H1 (cell line): ENCODE measurements around the gene SMG9. TPM values are rescaled to one million over a fixed set of nuclear protein-coding genes. Genes with fewer than 3 reads are reported as not detected.

Experiments used
- CTCF ChIA-PET: fragments of 300-600 bp; sonication (Branson Sonifier 250); formaldehyde crosslinking; loops from one replicate; lab custom pipeline; 2021; ENCODE audit not compliant: partially characterized antibody; lab: Charles Lee
- POLR2A ChIA-PET: fragments of 300-600 bp; sonication (Branson Sonifier 250); formaldehyde crosslinking; loops from one replicate; lab custom pipeline; 2021; ENCODE audit warnings: inconsistent platforms; ENCODE audit not compliant: partially characterized antibody; lab: Charles Lee
- DNase-seq, 2 experiments: peaks; one replicate each; pipeline versions ENCODE4 v3.0.0 to v3.0.0-alpha.2; 2010 to 2022; ENCODE audit warnings: low spot score in 2 of 2, low read depth in 1 of 2, mixed read lengths in 1 of 2
- FAIRE-seq: peaks from 2 replicates; lab custom pipeline; 2011; peaks lifted over from hg19 to GRCh38; lab: Jason Lieb, UNC
- H2AFZ ChIP-seq: 2 replicates; pipeline ENCODE4 v1.8.1; 2012; ENCODE audit warnings: low read length, inconsistent platforms
- H2AK5ac ChIP-seq: 2 replicates; pipeline ENCODE4 v1.6.1; 2013; ENCODE audit warnings: low read depth, low read length
- H2BK120ac ChIP-seq: replicated peaks from 2 replicates; pipeline ENCODE3; 2013; ENCODE audit warnings: low read depth, low read length, inconsistent platforms
- H2BK12ac ChIP-seq: 2 replicates; pipeline ENCODE4 v1.6.1; 2013; ENCODE audit warnings: low read depth, low read length
- H2BK15ac ChIP-seq: 2 replicates; pipeline ENCODE4 v1.6.1; 2013; ENCODE audit warnings: low read length
- H2BK20ac ChIP-seq: 2 replicates; pipeline ENCODE4 v1.6.1; 2013; ENCODE audit warnings: low read length
- H2BK5ac ChIP-seq: 2 replicates; pipeline ENCODE4 v1.6.1; 2013; ENCODE audit warnings: low read depth, low read length
- H3K14ac ChIP-seq: 2 replicates; pipeline ENCODE4 v1.6.1; 2013; ENCODE audit warnings: inconsistent platforms; ENCODE audit not compliant: insufficient read length
- H3K18ac ChIP-seq: 2 replicates; pipeline ENCODE4 v1.6.1; 2013; ENCODE audit warnings: low read length; ENCODE audit errors: extremely low read depth
- H3K23ac ChIP-seq: 2 replicates; pipeline ENCODE4 v1.6.1; 2013; ENCODE audit warnings: inconsistent platforms; ENCODE audit not compliant: insufficient read length
- H3K23me2 ChIP-seq: 2 replicates; pipeline ENCODE4 v1.6.1; 2013; ENCODE audit warnings: low read depth, low read length
- H3K27ac ChIP-seq: 2 replicates; pipeline ENCODE4 v1.6.1; 2011; ENCODE audit warnings: low read depth, low read length, inconsistent platforms
- H3K27me3 ChIP-seq, 4 experiments: replicated peaks in 1 of 4; 1 replicate in 1 of 4; 2 replicates in 3 of 4; pipeline versions ENCODE4 v1.6.1 to v1.8.1; 2011 to 2013; ENCODE audit warnings: low read length in 3 of 4, mild to moderate bottlenecking in 3 of 4, inconsistent platforms in 2 of 4, mixed read lengths in 2 of 4, moderate library complexity in 1 of 4; ENCODE audit not compliant: control insufficient read depth in 3 of 4, insufficient read depth in 3 of 4; ENCODE audit errors: extremely low read depth in 1 of 4
- H3K36me3 ChIP-seq, 4 experiments: 2 replicates each; pipeline versions ENCODE4 v1.6.1 to v1.8.1; 2011 to 2013; ENCODE audit warnings: mild to moderate bottlenecking in 4 of 4, low read length in 3 of 4, moderate library complexity in 2 of 4, control low read depth in 1 of 4, inconsistent platforms in 1 of 4; ENCODE audit not compliant: insufficient read depth in 4 of 4, control insufficient read depth in 2 of 4
- H3K4ac ChIP-seq: replicated peaks from 2 replicates; pipeline ENCODE3; 2013; ENCODE audit warnings: low read length, low read depth, mixed read lengths, inconsistent platforms; ENCODE audit not compliant: insufficient read length
- H3K4me1 ChIP-seq, 4 experiments: replicated peaks in 1 of 4; 1 replicate in 1 of 4; 2 replicates in 3 of 4; pipeline versions ENCODE4 v1.6.1 to v1.8.1; 2011 to 2013; ENCODE audit warnings: low read length in 3 of 4, inconsistent platforms in 2 of 4, mixed read lengths in 1 of 4; ENCODE audit not compliant: insufficient read depth in 4 of 4, control insufficient read depth in 3 of 4
- H3K4me2 ChIP-seq, 2 experiments: 2 replicates each; pipeline versions ENCODE4 v1.6.1 to v1.8.1; 2011 to 2013; ENCODE audit warnings: low read depth in 2 of 2, low read length in 2 of 2, control low read depth in 1 of 2, inconsistent platforms in 1 of 2, mild to moderate bottlenecking in 1 of 2; ENCODE audit not compliant: insufficient read depth in 1 of 2
- H3K4me3 ChIP-seq, 4 experiments: fragments of 200-600, 300-600 bp in 1 of 4; sonication (generic), shearing (Covaris generic), sonication (Bioruptor Twin) in 1 of 4; 2 replicates each; pipeline versions ENCODE4 v1.5.1 to v1.8.1; 2011 to 2016; ENCODE audit warnings: low read length in 4 of 4, low read depth in 3 of 4, control low read depth in 2 of 4, inconsistent platforms in 2 of 4, mild to moderate bottlenecking in 2 of 4, mixed read lengths in 1 of 4, moderate library complexity in 1 of 4; ENCODE audit not compliant: insufficient read depth in 2 of 4; ENCODE audit errors: extremely low read depth in 1 of 4
- H3K56ac ChIP-seq: replicated peaks from 2 replicates; pipeline ENCODE3; 2013; ENCODE audit warnings: low read depth, mild to moderate bottlenecking, mixed read lengths, low read length, inconsistent platforms; ENCODE audit not compliant: insufficient read length
- H3K79me1 ChIP-seq: 2 replicates; pipeline ENCODE4 v1.6.1; 2013; ENCODE audit warnings: low read depth, low read length, control low read depth
- H3K79me2 ChIP-seq, 2 experiments: 2 replicates each; pipeline versions ENCODE4 v1.6.1 to v1.8.1; 2012 to 2013; ENCODE audit warnings: low read length in 2 of 2, mild to moderate bottlenecking in 2 of 2, inconsistent platforms in 1 of 2; ENCODE audit not compliant: insufficient read depth in 2 of 2, control insufficient read depth in 1 of 2
- H3K9ac ChIP-seq, 4 experiments: replicated peaks in 1 of 4; 1 replicate in 1 of 4; 2 replicates in 3 of 4; pipeline versions ENCODE4 v1.6.1 to v1.8.1; 2011 to 2013; ENCODE audit warnings: low read depth in 3 of 4, low read length in 3 of 4, control low read depth in 2 of 4, mild to moderate bottlenecking in 2 of 4, moderate library complexity in 2 of 4, inconsistent platforms in 1 of 4; ENCODE audit errors: extremely low read depth in 1 of 4
- H3K9me3 ChIP-seq, 2 experiments: 2 replicates each; pipeline versions ENCODE4 v1.6.1 to v1.8.1; 2012 to 2013; ENCODE audit warnings: mild to moderate bottlenecking in 2 of 2, moderate library complexity in 2 of 2, control low read depth in 1 of 2, inconsistent platforms in 1 of 2, low read depth in 1 of 2, low read length in 1 of 2, mixed read lengths in 1 of 2; ENCODE audit not compliant: insufficient read depth in 2 of 2
- H4K20me1 ChIP-seq, 2 experiments: replicated peaks in 1 of 2; 2 replicates each; pipeline versions ENCODE3 to v1.8.1; 2011 to 2013; ENCODE audit warnings: inconsistent platforms in 2 of 2, low read length in 2 of 2, mild to moderate bottlenecking in 1 of 2; ENCODE audit not compliant: insufficient read depth in 2 of 2, control insufficient read depth in 1 of 2
- H4K5ac ChIP-seq: 2 replicates; pipeline ENCODE4 v1.6.1; 2013; ENCODE audit warnings: low read length, low read depth, mixed read lengths, inconsistent platforms; ENCODE audit not compliant: insufficient read length
- H4K8ac ChIP-seq: 2 replicates; pipeline ENCODE4 v1.8.0; 2013; ENCODE audit warnings: mild to moderate bottlenecking, moderate library complexity, low read length, inconsistent platforms; ENCODE audit not compliant: insufficient read depth; ENCODE audit errors: extremely low read depth
- H4K91ac ChIP-seq: replicated peaks from 2 replicates; pipeline ENCODE3; 2013; ENCODE audit warnings: low read length, mixed read lengths, inconsistent platforms; ENCODE audit not compliant: insufficient read length
- ASH2L ChIP-seq: fragments of 200-600, 300-600 bp; sonication (generic); IDR thresholded peaks from one replicate; pipeline ENCODE4 v1.7.1; 2017; ENCODE audit warnings: low read length
- GABPA ChIP-seq: IDR thresholded peaks from 2 replicates; pipeline ENCODE4 v1.6.1; 2011; ENCODE audit warnings: mild to moderate bottlenecking, low read length, moderate library complexity, borderline replicate concordance; ENCODE audit not compliant: insufficient read depth
- JUN ChIP-seq: IDR thresholded peaks from 2 replicates; pipeline ENCODE4 v1.6.1; 2011; ENCODE audit warnings: low read depth, mild to moderate bottlenecking, improper control_type of control experiment, low read length
- KDM1A ChIP-seq: fragments of 200-600, 300-600 bp; sonication (generic); IDR thresholded peaks from 2 replicates; pipeline ENCODE4 v1.7.1; 2016; ENCODE audit warnings: mild to moderate bottlenecking, low read length, borderline replicate concordance
- KDM4A ChIP-seq: IDR thresholded peaks from one replicate; pipeline ENCODE4 v1.7.1; 2012; ENCODE audit warnings: low read depth, mild to moderate bottlenecking, moderate library complexity, low read length, inconsistent platforms; ENCODE audit not compliant: severe bottlenecking
- SAP30 ChIP-seq: fragments of 300-600 bp; sonication (generic); IDR thresholded peaks from 2 replicates; pipeline ENCODE4 v1.7.1; 2012; ENCODE audit warnings: low read length, moderate library complexity, mild to moderate bottlenecking, inconsistent platforms; ENCODE audit not compliant: insufficient read depth, insufficient replicate concordance
- SIN3A ChIP-seq, 2 experiments: IDR thresholded peaks in 1 of 2; conservative IDR thresholded peaks in 1 of 2; 2 replicates each; pipeline ENCODE4 v1.6.1; 2011 to 2012; ENCODE audit warnings: low read length in 2 of 2, improper control_type of control experiment in 1 of 2, low read depth in 1 of 2, mild to moderate bottlenecking in 1 of 2
- SIX5 ChIP-seq: IDR thresholded peaks from 2 replicates; pipeline ENCODE4 v1.6.1; 2011; ENCODE audit warnings: mild to moderate bottlenecking, low read depth, low read length
- TAF1 ChIP-seq: IDR thresholded peaks from 2 replicates; pipeline ENCODE4 v1.6.1; 2011; ENCODE audit warnings: mild to moderate bottlenecking, low read depth, low read length
- ZNF274 ChIP-seq: IDR thresholded peaks from 2 replicates; pipeline ENCODE4 v1.7.0; 2012; ENCODE audit warnings: low read length, borderline replicate concordance; ENCODE audit errors: extremely low read depth
- WGBS, 2 experiments: shearing (Covaris generic) in 1 of 2; methylation state at CpG; one replicate each; pipeline versions ENCODE4 v1.1.6 to v1.1.7; 2013 to 2015; ENCODE audit warnings: low lambda C conversion rate in 2 of 2, mixed read lengths in 2 of 2, inconsistent platforms in 1 of 2, low coverage in 1 of 2, missing lambda C conversion rate in 1 of 2; ENCODE audit not compliant: insufficient replicate concordance in 2 of 2, insufficient coverage in 1 of 2, insufficient read length in 1 of 2; ENCODE audit errors: extremely low coverage in 1 of 2, missing lambda C conversion rate in 1 of 2; 5-methylcytosine and 5-hydroxymethylcytosine counted together
- polyA plus RNA-seq, 7 experiments: library from polyadenylated mRNA; depleted of rRNA in 3 of 7; stranded (reverse) in 5 of 7; unstranded in 2 of 7; fragments of >200 nt in 5 of 7; fragments of 200-250 nt in 2 of 7; gene quantifications; 1 replicate in 5 of 7; 2 replicates in 1 of 7; 4 replicates in 1 of 7; pipeline versions ENCODE4 v1.2.1 to v1.2.3, GENCODE V29; 2011 to 2013; ENCODE audit warnings: missing spikeins in 2 of 7, mixed read lengths in 2 of 7
- total RNA-seq: library from RNA; stranded (reverse); fragmentation: NEBNext Ultra II Directional; extraction: Animal tissue kit (Norgen Biotek cat#: 25700); gene quantifications from 2 replicates; pipeline ENCODE4 v1.2.1, GENCODE V29; 2021

SMG9 gene
- total and polyA plus RNA-seq, 2 of the 8 experiments (the other 6 are each of a cell fraction or from before 2014, with no cell fraction given): 20.4 to 28.7 TPM

- POLR2A ChIA-PET: interaction anchor here (1.3 kb wide), 1 partner anchor 9 kb away, joined by 4 read pairs; the partner anchor contains the start of gene SMG9
- Histone ChIP-seq H2BK12ac (no peak overlapping the region), H3K79me1 (no peaks in the 10 kb centered on the region), H3K4me1 (peaks cover 0 to 4% (median 2%) of the 10 kb centered on the region in 4 experiments; a peak in 4 of 7 replicates), H3K23ac (no peak overlapping the region), H4K5ac (no peak overlapping the region), H3K23me2 (no peaks in the 10 kb centered on the region), H3K4me2 (no peak overlapping the region), H3K9ac (no peak overlapping the region), H2AFZ (no peak overlapping the region), H4K91ac (no peak overlapping the region), H4K8ac (peak overlapping the region; percentile 36; the same call in 1 of the 2 replicates), H2BK120ac (no peak overlapping the region), H3K36me3 (no peaks in the 10 kb centered on the region), H3K18ac (no peak overlapping the region), H3K27me3 (no peaks in the 10 kb centered on the region), H2BK20ac (no peak overlapping the region), H4K20me1 (no peaks in the 10 kb centered on the region), H2BK15ac (no peak overlapping the region), H3K4ac (no peak overlapping the region), H3K9me3 (no peaks in the 10 kb centered on the region), H3K14ac (no peak overlapping the region), H3K27ac (no peak overlapping the region), H3K79me2 (no peaks in the 10 kb centered on the region), H3K56ac (no peak overlapping the region), H3K4me3 (no peak overlapping the region), H2AK5ac (no peak overlapping the region), H2BK5ac (no peak overlapping the region)
- WGBS, 2 experiments: 87% methylated on average over 3 of the region's 3 CpGs; no CpG with 5 or more reads in 1 of the 2 experiments
- DNase-seq (no peak), FAIRE-seq (no peak)
- CTCF ChIA-PET: interaction anchor here (0.8 to 37.0 kb wide), 5 partner anchors 7 to 169 kb away, joined by 3 to 703 read pairs (median 4); partner anchors contain the start of genes KCNN4 and SMG9
- TF ChIP-seq ASH2L (no peak), GABPA (no peak), ZNF274 (no peak), SIN3A (conservative IDR thresholded peaks at IDR 0.05 in 1 of 2, IDR thresholded peaks at IDR 0.05 in 1 of 2; ENCODE audit: low read depth in 1 of 2, low read length in 2 of 2) (no peak), KDM4A (no peak), SIX5 (no peak), JUN (no peak), TAF1 (no peak), KDM1A (no peak), SAP30 (no peak)
Measured at GRCh38 chr19:43763473-43763939, 8.7 kb upstream of the SMG9 start.
